ENCODE data around the gene MAP3K2.

DNA sequence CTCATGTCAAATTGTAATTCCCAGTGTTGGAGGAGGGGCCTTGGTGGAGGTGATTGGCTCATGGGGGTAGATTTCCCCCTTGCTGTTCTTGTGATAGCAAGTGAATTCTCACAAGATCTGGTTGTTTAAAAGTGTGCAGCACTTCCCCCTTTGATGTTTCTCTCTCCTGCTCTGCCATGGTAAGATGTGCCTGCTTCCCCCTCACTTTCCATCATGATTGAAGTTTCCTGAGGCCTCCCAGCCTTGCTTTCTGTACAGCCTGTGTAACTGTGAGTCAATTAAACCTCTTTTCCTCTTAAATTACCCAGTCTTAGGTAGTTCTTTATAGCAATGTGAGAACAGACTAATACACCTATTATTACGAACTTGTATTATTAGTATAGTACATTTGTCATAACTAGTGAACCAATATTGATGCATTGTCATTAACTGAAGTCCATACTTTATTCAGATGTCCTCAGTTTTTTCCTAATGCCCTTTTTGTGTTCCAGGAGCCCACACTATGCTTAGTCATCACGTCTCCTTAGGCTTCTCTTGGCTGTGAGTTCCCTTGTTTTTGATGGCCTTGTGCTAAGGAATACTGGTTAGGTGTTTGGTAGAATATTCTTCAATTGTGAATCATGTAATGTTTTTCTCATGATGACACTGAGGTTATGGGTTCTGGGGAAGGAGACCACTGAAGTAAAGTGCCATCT lies 4.5 kb upstream of the MAP3K2 start:
- no peak for TF ChIP-seq EZH2 (IDR thresholded peaks at IDR 0.05; ENCODE audit: borderline replicate concordance, low read length)
- TF ChIP-seq, protein P1, sequence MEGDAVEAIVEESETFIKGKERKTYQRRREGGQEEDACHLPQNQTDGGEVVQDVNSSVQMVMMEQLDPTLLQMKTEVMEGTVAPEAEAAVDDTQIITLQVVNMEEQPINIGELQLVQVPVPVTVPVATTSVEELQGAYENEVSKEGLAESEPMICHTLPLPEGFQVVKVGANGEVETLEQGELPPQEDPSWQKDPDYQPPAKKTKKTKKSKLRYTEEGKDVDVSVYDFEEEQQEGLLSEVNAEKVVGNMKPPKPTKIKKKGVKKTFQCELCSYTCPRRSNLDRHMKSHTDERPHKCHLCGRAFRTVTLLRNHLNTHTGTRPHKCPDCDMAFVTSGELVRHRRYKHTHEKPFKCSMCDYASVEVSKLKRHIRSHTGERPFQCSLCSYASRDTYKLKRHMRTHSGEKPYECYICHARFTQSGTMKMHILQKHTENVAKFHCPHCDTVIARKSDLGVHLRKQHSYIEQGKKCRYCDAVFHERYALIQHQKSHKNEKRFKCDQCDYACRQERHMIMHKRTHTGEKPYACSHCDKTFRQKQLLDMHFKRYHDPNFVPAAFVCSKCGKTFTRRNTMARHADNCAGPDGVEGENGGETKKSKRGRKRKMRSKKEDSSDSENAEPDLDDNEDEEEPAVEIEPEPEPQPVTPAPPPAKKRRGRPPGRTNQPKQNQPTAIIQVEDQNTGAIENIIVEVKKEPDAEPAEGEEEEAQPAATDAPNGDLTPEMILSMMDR (IDR thresholded peaks at IDR 0.05; ENCODE audit: low read length): no peak

All from OCI-LY1 (cell line).